Neural progenitor cell (in vitro differentiated cells): ENCODE data around the gene PHC3.

Source experiments
- EZH2phosphoT487 ChIP-seq: fragments of 200-600 bp; sonication (generic); IDR thresholded peaks from 2 replicates; pipeline ENCODE4 v1.6.1; 2017; ENCODE audit warnings: antibody characterized with exemption
- TF ChIP-seq, protein P1 (sequence below): fragments of 200-600 bp; sonication (generic); IDR thresholded peaks from 2 replicates; pipeline ENCODE4 v1.5.1; 2017; ENCODE audit warnings: antibody characterized with exemption, mild to moderate bottlenecking

DNA sequence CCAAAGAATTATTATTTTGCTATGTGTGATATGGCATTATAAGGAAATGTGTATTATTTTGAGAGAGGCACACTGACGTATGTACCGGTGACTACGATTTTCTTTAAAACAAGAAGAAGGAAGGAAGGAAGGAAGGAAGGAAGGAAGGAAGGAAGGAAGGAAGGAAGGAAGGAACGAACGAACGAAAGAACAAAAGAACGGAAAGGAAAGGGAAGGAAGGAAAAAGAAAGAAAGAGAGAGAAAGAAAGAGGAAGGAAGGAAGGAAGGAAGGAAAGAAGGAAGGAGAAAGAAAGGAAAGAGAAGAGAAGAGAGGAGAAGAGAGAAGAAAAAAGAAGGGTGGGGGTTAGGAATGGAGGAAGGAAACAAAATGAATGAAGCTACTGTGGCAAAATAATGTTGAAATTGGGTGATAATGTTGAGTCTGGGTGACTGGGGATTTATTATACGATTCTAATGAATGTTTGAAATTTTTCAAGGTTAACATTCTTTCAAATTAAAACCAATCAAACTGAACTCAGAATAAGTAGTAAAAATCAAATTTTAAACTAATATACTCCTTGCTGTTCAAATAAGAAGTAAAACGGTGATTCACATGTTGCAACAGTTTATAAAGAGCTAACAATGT lies 70.3 kb downstream of the PHC3 start:
- TF ChIP-seq, protein P1, sequence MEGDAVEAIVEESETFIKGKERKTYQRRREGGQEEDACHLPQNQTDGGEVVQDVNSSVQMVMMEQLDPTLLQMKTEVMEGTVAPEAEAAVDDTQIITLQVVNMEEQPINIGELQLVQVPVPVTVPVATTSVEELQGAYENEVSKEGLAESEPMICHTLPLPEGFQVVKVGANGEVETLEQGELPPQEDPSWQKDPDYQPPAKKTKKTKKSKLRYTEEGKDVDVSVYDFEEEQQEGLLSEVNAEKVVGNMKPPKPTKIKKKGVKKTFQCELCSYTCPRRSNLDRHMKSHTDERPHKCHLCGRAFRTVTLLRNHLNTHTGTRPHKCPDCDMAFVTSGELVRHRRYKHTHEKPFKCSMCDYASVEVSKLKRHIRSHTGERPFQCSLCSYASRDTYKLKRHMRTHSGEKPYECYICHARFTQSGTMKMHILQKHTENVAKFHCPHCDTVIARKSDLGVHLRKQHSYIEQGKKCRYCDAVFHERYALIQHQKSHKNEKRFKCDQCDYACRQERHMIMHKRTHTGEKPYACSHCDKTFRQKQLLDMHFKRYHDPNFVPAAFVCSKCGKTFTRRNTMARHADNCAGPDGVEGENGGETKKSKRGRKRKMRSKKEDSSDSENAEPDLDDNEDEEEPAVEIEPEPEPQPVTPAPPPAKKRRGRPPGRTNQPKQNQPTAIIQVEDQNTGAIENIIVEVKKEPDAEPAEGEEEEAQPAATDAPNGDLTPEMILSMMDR = no peak
- TF ChIP-seq EZH2phosphoT487 = no peak
